ENCODE measurements around the gene CCDC8.
"Not testable (repeated sequence)": the region's sequence is repeated elsewhere in the genome, so short reads cannot be mapped to it uniquely, and the experiment has no call there.

CCDC8 gene, protein sequence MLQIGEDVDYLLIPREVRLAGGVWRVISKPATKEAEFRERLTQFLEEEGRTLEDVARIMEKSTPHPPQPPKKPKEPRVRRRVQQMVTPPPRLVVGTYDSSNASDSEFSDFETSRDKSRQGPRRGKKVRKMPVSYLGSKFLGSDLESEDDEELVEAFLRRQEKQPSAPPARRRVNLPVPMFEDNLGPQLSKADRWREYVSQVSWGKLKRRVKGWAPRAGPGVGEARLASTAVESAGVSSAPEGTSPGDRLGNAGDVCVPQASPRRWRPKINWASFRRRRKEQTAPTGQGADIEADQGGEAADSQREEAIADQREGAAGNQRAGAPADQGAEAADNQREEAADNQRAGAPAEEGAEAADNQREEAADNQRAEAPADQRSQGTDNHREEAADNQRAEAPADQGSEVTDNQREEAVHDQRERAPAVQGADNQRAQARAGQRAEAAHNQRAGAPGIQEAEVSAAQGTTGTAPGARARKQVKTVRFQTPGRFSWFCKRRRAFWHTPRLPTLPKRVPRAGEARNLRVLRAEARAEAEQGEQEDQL

DNA sequence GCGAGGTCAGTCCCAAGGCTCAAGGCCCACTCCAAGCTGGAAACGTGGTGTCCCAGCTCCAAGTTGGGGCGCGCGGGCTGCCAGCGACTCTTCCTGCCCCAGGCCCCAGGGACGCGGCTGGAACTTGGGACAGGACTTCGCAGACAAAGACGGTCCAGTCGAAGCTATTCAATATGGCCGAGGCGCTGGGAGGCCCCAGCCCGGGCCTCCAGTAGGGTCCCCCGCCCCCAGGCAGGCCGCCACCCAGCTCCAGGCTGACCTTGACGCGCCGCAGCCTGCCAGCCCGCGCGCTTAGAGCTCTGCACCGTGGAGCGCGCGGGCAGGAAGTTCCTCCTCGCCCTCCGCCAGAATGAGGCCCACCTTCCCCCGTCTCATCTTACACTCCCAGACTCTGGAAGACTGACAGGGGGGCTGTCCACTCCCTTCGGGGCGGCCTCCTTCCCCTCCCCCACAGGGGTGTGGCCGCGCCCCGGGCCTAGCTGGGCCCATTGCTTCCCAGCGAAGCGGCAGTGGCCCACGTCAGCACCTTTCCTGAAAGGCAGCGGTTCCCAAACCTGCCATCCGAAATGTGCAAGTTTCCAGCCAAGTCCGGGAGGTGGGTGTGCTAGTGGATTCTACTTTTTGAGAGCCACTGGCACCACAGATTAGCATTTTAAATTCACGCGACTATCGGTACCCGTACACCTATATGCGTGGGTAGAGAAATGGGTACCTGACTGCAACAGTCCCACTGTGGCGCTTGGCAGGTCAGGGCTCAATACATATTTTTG lies at the start of gene CCDC8:
TSS of gene CCDC8 (minus strand) at position 303 of the 770 bp plus-strand sequence. CDS start 754 bp downstream, outside the sequence.
- no peak for DNase-seq (ENCODE audit: low read depth)

DNA sequence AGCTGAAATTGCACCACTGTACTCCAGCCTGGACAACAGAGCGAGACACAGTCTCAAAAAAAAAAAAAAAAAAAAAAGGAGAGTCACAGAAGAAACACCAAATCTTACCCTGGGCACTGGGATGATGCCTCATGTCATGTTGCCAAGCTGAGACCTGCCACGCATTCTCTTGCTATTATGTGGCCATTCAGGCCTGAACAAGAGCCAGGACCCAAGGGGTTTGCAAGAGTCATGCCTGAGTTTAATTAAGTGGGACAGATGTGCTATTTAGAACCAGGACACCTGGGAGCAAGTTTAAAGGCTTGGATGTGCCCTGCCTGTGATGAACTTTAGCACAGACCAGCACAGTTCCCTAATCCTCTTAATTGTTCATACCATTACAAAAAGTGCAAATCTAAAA lies 48.2 kb upstream of the CCDC8 start:
- DNase-seq (ENCODE audit: low read depth), result no peak

DNA sequence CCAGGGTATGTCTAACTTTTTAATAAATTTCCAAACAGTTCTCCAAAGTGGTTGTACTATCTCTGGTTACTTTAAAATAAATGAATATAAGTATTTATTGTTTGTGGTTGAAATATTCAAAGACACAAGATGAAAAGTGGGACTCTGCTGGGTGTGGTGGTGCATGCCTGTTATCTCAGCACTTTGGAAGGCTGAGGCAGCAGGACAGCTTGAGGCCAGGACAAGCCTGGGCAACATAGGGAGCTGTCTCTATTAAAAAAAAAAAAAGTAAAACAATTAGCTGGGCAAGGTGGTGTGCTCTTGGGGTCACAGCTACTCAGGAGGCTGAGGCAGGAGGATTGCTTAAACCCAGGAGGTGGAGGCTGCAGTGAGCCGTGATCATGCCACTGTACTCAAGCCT lies 47.6 kb upstream of the CCDC8 start:
- no peak for DNase-seq (ENCODE audit: low read depth)

DNA sequence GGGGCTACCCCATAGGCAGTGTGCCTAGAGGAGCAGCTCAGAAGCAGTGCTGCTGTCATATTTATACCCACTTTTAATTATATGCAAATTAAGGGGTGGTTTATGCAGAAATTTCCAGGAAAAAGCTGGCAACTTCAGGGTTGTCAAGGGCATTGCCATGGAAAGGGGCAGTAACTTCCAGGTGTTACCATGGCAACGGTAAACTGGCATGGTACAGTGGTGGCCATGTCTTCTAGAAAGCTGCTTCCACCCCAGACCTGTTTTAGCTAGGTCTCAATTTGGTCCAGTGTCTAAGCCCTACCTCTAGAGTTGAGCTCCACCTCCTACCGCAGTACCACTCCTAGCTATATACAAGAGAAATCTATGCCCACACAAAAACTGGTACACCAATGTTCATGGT lies 46.7 kb upstream of the CCDC8 start:
- DNase-seq (ENCODE audit: low read depth), result no peak

DNA sequence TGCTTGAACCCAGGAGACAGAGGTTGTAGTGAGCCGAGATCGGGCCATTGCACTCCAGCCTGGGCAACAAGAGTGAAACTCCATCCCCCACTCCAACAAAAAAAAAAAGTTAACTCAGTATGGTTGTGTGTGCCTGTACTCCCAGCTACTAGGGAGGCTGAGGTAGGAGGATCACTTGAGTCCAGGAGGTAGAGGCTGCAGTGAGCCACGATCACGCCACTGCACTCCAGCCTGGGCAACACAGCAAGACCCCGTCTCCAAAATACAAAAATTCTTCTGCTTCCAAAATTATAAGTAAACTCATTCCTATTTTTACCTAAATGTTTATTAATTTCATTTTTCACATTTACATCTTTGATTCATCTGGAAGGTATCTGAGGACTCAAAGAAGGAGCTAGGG lies 43.6 kb upstream of the CCDC8 start:
- DNase-seq (ENCODE audit: low read depth), result no peak

DNA sequence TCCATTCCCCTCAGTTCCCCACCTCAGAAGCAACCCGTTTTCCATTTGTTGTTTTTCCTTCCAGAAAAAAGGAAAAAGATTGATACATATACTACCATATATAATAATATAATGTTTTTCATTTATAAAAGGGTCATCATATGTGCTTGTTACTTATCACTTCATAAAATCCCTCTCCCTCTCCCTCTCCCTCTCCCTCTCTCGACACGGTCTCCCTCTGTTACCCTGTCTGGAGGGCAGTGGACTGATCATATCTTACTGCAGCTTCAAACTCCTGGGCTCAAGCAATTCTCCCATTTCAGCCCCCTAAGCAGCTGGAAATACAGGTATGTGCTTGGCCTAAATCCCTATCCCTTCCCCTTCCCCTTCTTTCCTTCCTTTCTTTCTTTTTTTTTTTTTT lies 40.9 kb upstream of the CCDC8 start:
- no peak for DNase-seq (ENCODE audit: low read depth)

DNA sequence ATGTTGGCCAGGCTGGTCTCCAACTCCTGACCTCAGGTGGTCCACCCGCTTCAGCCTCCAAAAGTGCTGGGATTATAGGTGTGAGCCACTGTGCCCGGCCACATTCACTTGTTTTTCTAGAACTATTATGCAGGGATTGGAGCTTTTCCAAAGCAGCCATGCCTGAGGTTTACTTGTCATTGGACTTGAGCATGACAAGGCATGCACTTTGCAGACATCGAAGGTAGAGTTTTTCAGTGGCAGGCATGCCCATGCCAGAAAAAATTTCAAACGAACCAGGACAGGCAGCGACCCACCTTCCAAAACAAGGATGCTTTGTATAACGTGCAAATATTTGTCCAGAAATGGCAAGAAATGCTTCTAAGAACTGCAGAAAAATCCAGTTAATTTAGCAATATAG lies 40.3 kb upstream of the CCDC8 start:
- DNase-seq (ENCODE audit: low read depth), result no peak

DNA sequence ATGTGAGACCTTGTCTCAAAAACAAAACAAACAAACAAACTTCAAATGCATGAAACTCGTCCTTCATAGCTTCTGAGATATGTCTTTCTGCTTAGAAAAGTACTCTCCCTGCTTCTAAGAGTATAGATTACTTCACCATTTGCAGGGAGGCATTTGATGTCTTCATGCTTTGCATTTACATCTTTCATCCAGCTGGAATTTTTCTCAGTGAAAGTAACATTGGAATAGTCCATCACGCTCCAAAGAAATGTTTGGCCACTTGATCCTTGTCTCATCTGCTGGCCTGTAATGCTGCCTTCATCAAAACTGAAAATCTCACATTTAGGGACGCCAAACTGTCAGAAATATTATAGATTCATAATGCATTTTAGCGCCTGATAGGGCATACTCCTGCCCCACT lies 38.8 kb upstream of the CCDC8 start:
- DNase-seq (ENCODE audit: low read depth), result no peak

DNA sequence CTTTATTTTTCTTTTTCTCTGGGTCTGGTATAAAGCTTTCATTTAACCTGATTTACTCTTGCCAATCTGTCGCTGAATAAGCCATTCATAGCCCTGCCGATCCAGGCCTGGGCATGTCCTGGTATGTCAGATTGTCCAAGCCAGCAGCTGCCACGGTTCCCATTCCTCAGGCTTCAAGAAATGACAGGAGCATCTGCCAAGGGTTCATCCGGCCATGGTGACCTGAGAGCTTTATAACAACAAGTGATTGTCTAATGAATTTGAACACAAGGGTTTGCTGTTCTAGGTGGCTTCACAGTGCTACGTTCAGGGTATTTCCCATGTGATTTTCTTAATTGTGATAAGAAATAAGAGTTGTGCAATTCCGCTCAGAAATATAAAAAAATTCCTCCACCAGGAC lies 38.0 kb upstream of the CCDC8 start:
- DNase-seq (ENCODE audit: low read depth), result no peak

DNA sequence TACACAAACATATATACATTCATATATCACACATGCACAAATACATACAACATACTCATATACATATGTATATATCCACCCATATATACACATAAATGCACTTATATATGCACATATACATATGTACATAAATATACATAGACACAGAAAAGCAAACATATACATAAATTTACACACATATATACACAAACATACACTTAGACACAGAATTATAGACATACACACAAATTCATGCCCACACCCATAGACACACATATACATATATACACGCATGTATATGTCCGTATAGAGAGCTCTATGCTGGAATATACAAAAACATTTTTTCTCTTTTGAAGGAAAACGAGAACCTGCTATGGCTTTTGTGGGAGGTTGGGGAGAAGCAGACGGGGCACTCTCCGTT lies 37.4 kb upstream of the CCDC8 start:
- DNase-seq (ENCODE audit: low read depth), result no peak

DNA sequence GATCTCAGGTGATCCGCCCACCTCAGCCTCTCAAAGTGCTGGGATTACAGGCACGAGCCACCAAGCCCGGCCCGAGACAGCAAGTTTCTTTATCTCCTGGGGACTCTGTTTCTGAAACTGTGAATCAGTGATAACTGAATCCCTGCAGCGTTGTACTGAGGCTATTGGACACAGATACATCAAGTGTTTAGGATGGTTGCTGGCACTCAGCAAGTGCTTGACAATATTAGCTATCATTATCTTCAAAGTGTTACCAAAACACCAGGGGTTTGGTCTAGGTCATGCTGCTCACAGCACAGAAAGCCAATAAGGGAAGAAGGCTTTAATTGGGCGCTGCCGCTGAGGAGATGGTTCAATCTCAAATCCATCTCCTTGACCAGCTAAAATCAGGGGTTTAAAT lies 35.9 kb upstream of the CCDC8 start:
- DNase-seq (ENCODE audit: low read depth), result no peak

DNA sequence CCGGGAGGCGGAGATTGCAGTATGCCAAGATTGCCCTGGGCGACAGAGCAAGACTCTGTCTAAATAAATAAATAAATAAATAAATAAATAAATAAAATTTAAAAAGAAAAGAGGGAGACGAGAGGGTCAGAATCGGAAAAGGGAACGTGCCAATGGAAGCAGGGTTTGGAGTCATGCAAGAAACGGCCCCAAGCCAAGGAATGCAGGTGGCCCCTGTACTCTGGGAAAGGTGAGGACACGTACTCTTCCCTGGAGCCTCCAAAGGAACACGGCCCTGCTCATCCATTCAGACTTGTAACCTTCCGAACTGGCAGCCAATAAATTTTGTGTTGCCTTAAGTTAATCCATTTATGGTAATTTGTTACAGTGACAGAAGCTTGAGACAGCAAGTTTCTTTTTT lies 35.2 kb upstream of the CCDC8 start:
- DNase-seq (ENCODE audit: low read depth), result no peak

DNA sequence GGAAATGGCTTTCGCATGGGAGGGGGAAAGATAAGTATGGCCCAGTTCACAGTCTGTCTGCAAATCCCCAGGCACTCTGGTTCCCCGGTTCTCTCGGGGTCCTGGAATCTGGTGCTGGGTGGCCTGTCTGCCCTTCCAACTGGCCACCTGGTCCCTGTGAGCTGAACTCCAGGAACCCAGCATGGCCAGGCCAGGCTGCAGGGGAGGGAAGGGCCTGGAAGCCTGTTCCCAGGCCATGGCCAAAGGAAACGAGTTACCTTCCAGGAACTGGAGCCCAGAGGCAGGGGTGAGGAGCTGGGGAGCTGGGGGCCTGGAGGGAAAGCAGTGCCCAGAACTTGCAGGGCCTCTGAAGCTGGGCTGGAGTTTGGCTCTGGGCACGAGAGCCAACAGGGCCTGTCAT lies 34.5 kb upstream of the CCDC8 start:
- DNase-seq (ENCODE audit: low read depth), result no peak

DNA sequence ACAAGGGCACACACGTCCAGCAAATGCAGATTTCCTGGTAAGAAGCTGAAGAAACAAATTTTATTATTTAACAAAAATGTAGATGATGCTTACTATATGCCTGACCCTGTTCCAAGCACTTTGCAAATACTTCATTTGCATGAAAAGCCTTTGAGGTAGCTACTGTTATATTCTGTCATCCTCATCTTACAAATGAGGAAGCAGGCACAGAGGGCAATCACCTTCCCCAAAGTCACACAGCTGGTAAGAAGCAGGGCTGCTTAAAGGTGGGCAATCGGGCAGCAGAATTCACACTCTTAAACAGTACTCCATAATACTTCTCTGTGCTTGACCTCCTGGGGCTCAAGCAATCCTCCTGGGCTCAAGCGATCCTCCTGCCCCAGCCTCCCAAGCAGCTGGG lies 33.6 kb upstream of the CCDC8 start:
- no peak for DNase-seq (ENCODE audit: low read depth)

DNA sequence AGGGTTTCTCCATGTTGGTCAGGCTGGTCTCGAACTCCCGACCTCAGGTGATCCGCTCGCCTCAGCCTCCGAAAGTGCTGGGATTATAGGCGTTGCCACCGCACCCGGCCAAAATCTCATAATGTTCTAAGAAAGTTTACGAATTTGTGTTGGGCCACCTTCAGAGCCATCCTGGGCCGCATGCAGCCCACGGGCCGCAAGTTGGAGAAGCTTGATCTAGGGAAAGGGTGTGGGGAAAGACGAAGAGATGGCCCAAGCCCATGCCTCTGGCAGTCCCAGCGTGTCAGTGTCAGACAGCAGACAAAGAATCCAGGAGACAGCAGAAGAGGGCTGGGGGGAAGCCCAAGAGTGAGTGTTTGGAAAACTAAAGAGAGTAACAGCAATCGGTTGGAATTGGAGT lies 32.7 kb upstream of the CCDC8 start:
- DNase-seq (ENCODE audit: low read depth), result no peak

DNA sequence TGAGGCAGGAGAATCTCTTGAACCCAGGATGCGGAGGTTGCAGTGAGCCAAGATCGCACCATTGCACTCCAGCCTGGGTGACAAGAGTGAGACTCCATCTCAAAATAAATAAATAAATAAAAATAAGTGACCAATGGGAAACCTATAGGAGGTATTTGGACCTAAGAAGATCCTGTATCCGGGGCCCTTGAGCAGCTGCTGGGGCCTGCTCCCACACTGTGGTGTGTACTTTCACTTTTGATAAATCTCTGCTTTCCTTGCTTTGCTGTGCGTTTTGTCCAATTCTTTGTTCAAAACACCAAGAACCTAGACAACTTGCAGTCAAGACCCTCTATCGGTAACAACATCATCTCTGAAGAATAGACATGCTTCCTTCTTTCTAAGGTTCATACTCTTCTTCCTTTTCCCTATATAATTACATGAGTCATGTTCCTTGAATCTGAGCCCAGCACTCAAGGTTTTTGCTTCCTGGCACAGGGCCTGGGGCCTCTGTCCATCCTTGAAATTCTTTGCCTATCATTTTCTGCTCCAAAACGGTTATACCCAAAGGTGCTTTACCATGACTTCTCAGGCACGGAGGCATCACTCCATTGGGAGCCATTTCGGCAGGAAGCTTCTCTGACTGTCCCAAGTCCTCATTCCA lies 29.6 kb upstream of the CCDC8 start:
- DNase-seq (ENCODE audit: low read depth), result no peak

DNA sequence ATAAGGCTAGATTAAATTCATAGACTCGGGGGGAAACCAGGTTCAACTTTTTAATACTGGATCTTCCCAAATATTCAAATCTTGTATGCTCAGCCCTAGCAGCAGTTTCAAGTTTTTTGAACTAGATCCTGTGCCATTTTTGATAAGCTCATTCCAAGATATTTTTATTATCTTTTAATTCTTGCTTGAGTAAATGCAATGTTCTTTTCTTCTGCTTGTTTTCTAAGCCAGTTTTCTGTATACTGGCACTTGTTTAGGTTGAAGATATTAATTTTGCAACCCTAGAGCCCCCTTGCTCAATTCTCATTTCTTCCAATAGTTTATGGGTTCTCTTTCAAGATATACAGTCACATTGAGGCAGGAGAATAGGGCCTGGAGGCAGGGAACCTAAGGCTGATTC lies 28.5 kb upstream of the CCDC8 start:
- no peak for DNase-seq (ENCODE audit: low read depth)

DNA sequence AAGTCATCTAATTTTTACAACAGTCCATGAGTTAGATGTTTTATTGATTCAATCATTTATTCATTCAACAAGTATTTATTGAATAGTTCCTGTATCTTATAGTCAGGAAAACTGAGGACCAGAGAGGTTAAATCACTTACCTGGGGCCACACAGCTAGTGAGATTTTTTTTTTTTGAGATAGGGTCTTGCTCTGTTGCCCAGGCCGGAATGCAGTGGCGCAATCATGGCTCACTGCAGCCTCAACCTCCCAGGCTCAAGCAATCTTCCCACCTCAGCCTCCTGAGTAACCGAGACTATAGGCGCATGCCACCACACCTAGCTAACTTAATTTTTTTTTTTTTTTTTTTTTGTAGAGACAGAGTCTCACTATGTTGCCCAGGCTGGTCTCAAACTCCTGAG lies 22.3 kb upstream of the CCDC8 start:
- DNase-seq (ENCODE audit: low read depth), result not testable (repeated sequence)

DNA sequence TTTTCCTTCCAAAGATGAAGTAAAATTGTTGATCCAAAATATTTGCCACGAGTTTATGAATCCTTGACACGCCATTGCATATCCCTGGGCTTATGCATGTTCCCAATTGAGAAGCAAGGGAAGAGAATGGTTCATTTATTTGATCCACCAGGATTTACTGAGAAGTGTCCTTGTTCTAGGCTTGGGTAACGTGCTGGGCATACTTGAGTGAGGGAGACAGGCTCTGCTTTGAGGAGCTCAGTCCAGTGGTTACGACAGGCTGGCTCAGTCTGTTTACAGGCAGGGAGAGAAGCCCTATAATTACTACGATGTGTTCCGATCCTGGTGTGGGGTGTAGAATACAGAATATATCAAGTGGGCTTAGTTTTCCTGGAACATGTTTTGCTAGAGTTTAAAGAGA lies 21.6 kb upstream of the CCDC8 start:
- no peak for DNase-seq (ENCODE audit: low read depth)

DNA sequence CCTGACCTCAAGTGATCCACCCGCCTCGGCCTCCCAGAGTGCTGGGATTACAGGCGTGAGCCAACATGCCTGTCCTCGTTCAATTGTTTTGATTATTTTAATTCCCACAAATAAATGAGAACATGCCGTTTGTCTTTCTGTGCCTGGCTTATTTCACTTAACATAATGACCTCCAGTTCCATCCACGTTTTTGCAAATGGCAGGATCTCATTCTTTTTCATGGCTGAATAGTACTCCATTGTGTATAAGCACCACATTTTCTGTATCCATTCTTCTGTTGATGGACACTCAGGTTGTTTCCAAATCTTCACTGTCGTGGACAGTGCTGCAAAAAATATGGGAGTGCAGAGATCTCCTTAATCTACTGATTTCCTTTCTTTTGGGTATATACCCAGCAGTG lies 20.1 kb upstream of the CCDC8 start:
- not testable (repeated sequence) for DNase-seq (ENCODE audit: low read depth)

DNA sequence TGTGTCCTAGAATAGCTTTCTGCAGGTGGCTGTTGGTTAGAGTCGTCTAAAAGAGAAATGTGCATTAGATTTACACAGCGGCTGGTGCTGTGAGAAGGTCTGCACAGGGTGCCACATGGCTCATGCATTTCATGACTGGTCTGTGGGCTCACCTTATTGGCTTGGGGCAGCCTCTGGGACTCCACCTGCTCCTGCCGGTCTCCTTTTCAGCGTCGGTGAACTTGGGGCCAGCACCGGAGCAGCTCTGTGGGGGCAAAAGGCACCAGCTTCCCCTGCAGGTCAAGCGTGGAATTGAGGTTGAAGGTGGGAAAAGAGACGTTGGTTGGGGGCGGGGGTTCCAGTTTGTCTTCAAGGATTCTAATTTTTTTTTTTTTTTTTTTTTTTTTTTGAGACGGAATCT lies 18.5 kb upstream of the CCDC8 start:
- no peak for DNase-seq (ENCODE audit: low read depth)

DNA sequence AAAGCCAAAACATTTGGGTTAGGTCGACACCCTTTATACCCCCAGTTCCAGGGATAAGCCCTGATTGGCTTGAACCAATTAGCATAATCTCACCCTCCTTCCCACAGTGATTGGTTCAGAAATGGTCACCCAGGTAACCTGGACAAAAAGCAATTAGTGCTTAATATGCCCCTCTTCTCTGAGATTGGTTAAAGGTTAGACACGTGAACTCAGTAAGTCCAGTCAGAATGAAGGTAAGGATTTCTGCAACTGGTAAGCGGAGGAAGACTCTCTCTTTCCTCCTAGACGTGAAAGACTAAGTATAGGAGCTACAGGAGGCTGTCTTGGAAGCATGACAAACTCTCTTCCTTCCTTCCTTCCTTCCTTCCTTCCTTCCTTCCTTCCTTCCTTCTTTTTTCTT lies 16.6 kb upstream of the CCDC8 start:
- DNase-seq (ENCODE audit: low read depth), result no peak

Data from activated T-cell treated with anti-CD3 and anti-CD28 coated beads for 1 hour (primary cell).